Loucy (cell line): ENCODE results near the gene MACROD2.

ENCODE experiments used
- EZH2phosphoT487 ChIP-seq: fragments of 200-600 bp; IDR thresholded peaks from 2 replicates; pipeline ENCODE4 v1.6.1; 2018; ENCODE audit warnings: antibody characterized with exemption, mild to moderate bottlenecking, moderate library complexity, borderline replicate concordance
- TF ChIP-seq, protein P1 (sequence below): fragments of 200-600 bp; sonication (generic); conservative IDR thresholded peaks from 2 replicates; pipeline ENCODE4 v1.5.1; 2014; ENCODE audit warnings: mild to moderate bottlenecking, antibody characterized with exemption, low read length

DNA sequence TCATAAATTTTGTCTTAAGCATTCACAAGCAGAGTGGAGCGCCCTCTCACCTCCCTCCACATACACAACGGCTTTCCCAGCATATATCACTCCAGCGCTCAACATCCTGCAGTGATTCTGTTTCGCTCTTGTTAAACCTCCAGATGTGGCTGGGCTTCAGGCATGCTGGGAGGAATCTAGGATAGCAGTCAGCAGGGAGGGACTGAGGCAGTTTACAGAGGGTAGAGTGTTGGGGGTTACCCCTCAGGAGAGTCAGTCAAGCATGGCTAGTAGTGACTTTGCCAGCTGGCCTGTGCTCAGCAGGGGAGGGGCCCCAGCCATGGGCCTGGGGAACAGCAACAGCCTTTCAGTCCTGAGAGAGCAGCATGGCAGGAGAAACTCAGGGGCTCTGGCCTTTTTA lies 503.5 kb downstream of the MACROD2 start:
- TF ChIP-seq, protein P1, sequence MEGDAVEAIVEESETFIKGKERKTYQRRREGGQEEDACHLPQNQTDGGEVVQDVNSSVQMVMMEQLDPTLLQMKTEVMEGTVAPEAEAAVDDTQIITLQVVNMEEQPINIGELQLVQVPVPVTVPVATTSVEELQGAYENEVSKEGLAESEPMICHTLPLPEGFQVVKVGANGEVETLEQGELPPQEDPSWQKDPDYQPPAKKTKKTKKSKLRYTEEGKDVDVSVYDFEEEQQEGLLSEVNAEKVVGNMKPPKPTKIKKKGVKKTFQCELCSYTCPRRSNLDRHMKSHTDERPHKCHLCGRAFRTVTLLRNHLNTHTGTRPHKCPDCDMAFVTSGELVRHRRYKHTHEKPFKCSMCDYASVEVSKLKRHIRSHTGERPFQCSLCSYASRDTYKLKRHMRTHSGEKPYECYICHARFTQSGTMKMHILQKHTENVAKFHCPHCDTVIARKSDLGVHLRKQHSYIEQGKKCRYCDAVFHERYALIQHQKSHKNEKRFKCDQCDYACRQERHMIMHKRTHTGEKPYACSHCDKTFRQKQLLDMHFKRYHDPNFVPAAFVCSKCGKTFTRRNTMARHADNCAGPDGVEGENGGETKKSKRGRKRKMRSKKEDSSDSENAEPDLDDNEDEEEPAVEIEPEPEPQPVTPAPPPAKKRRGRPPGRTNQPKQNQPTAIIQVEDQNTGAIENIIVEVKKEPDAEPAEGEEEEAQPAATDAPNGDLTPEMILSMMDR: no peak
- no peak for TF ChIP-seq EZH2phosphoT487
